Prostate gland (tissue), 2 donors: Measurements from ENCODE around the gene ANKRD12.

Experiments used
- CTCF ChIP-seq, 4 experiments: fragments of 200-600 bp in 2 of 4; fragments of 450-650 bp in 2 of 4; sonication (generic) in 2 of 4; IDR thresholded peaks; 1 replicate in 3 of 4; 2 replicates in 1 of 4; pipeline ENCODE4 v1.5.1; 2016 to 2019; ENCODE audit warnings: antibody characterized with exemption in 4 of 4, mild to moderate bottlenecking in 2 of 4, moderate library complexity in 2 of 4
- POLR2A ChIP-seq: fragments of 450-650 bp; IDR thresholded peaks from one replicate; pipeline ENCODE4 v1.6.1; 2016; ENCODE audit warnings: antibody characterized with exemption, mild to moderate bottlenecking
- POLR2AphosphoS5 ChIP-seq: sonication (generic); formaldehyde crosslinking; IDR thresholded peaks from one replicate; pipeline ENCODE4 v1.6.1; 2017; ENCODE audit warnings: antibody characterized with exemption

- TF ChIP-seq CTCF (IDR thresholded peaks at IDR 0.05) (no peak), POLR2A (no peak), POLR2AphosphoS5 (no peak)
Observed at GRCh38 chr18:9221040-9221439, 84.5 kb downstream of the ANKRD12 start.
